OCI-LY3 (cell line): Measurements from ENCODE around the gene TPBGL.

ENCODE experiments used
- H2AFZ ChIP-seq: fragments of 200-600, 300-600 bp; shearing (Covaris generic); 2 replicates; pipeline ENCODE4 v1.6.0; 2014; ENCODE audit warnings: antibody characterized with exemption, low read depth, low read length
- H3K27ac ChIP-seq: fragments of 200-600, 300-600 bp; sonication (generic); 2 replicates; pipeline ENCODE4 v1.5.1; 2014; ENCODE audit warnings: mild to moderate bottlenecking, low read length, moderate library complexity, mixed read lengths
- H3K27me3 ChIP-seq: fragments of 200-600, 300-600 bp; sonication (generic); 2 replicates; pipeline ENCODE4 v1.6.1; 2014; ENCODE audit warnings: low read depth, low read length, mixed read lengths
- H3K36me3 ChIP-seq: fragments of 200-600, 300-600 bp; sonication (generic); replicated peaks from 2 replicates; pipeline ENCODE3; 2014; ENCODE audit warnings: low read depth, low read length, mixed read lengths
- H3K4me1 ChIP-seq: fragments of 300-600, 200-600 bp; sonication (generic); 2 replicates; pipeline ENCODE4 v1.6.1; 2014; ENCODE audit warnings: low read length, mixed read lengths
- H3K4me2 ChIP-seq: fragments of 200-600, 300-600 bp; sonication (generic); 2 replicates; pipeline ENCODE4 v1.6.1; 2014; ENCODE audit warnings: low read length, mixed read lengths
- H3K4me3 ChIP-seq: fragments of 300-600, 200-600 bp; sonication (generic); 2 replicates; pipeline ENCODE4 v1.5.1; 2014; ENCODE audit warnings: antibody characterized with exemption, mild to moderate bottlenecking, low read length, moderate library complexity
- H3K79me2 ChIP-seq: fragments of 300-600, 200-600 bp; shearing (Covaris generic); 2 replicates; pipeline ENCODE4 v1.6.1; 2014; ENCODE audit warnings: mild to moderate bottlenecking, low read length, mixed read lengths
- H3K9ac ChIP-seq: fragments of 300-600, 200-600 bp; shearing (Covaris generic); 2 replicates; pipeline ENCODE4 v1.6.0; 2014; ENCODE audit warnings: mild to moderate bottlenecking, low read length, moderate library complexity
- H3K9me3 ChIP-seq: fragments of 200-600, 300-600 bp; shearing (Covaris generic); 2 replicates; pipeline ENCODE4 v1.6.1; 2014; ENCODE audit warnings: low read length, mixed read lengths; ENCODE audit not compliant: insufficient read depth
- H4K20me1 ChIP-seq: fragments of 200-600, 300-600 bp; sonication (generic); 2 replicates; pipeline ENCODE4 v1.6.1; 2016; ENCODE audit warnings: low read length, mixed read lengths; ENCODE audit not compliant: insufficient read depth
- CTCF ChIP-seq: fragments of 200-600, 300-600 bp; sonication (generic); IDR thresholded peaks from 2 replicates; pipeline ENCODE4 v1.5.1; 2014; ENCODE audit warnings: antibody characterized with exemption, low read length, low read depth
- EZH2phosphoT487 ChIP-seq: fragments of 200-600 bp; shearing (Covaris generic); IDR thresholded peaks from 2 replicates; pipeline ENCODE4 v1.6.1; 2018; ENCODE audit warnings: antibody characterized with exemption, mixed run types, low read depth

TPBGL gene

GRCh38 chr11:75281469-75282095, 41.0 kb downstream of the TPBGL start:
- Histone ChIP-seq H3K36me3 (no peaks in the 10 kb centered on the region), H3K27ac (no peak overlapping the region)

GRCh38 chr11:75283391-75283931, 42.9 kb downstream of the TPBGL start:
- Histone ChIP-seq H3K27ac (no peak overlapping the region), H3K9me3 (no peaks in the 10 kb centered on the region), H3K9ac (no peak overlapping the region), H3K27me3 (peaks cover 10% of the 10 kb centered on the region; the same call in 1 of the 2 replicates), H2AFZ (no peak overlapping the region), H3K4me1 (no peaks in the 10 kb centered on the region), H3K4me2 (no peak overlapping the region), H4K20me1 (no peaks in the 10 kb centered on the region), H3K4me3 (no peak overlapping the region), H3K36me3 (no peaks in the 10 kb centered on the region), H3K79me2 (no peaks in the 10 kb centered on the region)
- TF ChIP-seq EZH2phosphoT487 = no peak
- no peak for TF ChIP-seq CTCF

More at GRCh38 chr11:75281469-75282095, 41.0 kb downstream of the TPBGL start:
- Histone ChIP-seq H3K79me2 (no peaks in the 10 kb centered on the region), H2AFZ (no peak overlapping the region), H3K4me1 (no peaks in the 10 kb centered on the region), H4K20me1 (no peaks in the 10 kb centered on the region), H3K4me3 (no peak overlapping the region), H3K27me3 (peaks cover 10% of the 10 kb centered on the region; the same call in 1 of the 2 replicates), H3K9ac (no peak overlapping the region), H3K9me3 (no peaks in the 10 kb centered on the region), H3K4me2 (no peak overlapping the region)
- TF ChIP-seq EZH2phosphoT487 (no peak), CTCF (no peak)

GRCh38 chr11:75285776-75286360, 45.3 kb downstream of the TPBGL start:
- no peaks in the 10 kb centered on the region for H3K9me3 ChIP-seq

More at GRCh38 chr11:75285776-75286360, 45.3 kb downstream of the TPBGL start:
- no peak overlapping the region for H3K4me2 ChIP-seq
- no peaks in the 10 kb centered on the region for H3K4me1 ChIP-seq
- no peaks in the 10 kb centered on the region for H3K36me3 ChIP-seq
- no peak overlapping the region for H3K9ac ChIP-seq
- H3K27ac ChIP-seq = no peak overlapping the region
- peaks cover 20% of the 10 kb centered on the region; the same call in 1 of the 2 replicates for H3K27me3 ChIP-seq
- no peaks in the 10 kb centered on the region for H4K20me1 ChIP-seq
- no peak for TF ChIP-seq EZH2phosphoT487
- no peak for TF ChIP-seq CTCF
- H2AFZ ChIP-seq = no peak overlapping the region
- H3K79me2 ChIP-seq = no peaks in the 10 kb centered on the region
- H3K4me3 ChIP-seq = no peak overlapping the region
